ENCODE results near the gene MON1B. TPM values are rescaled to one million over a fixed set of nuclear protein-coding genes. Genes with fewer than 3 reads are reported as not detected.

MON1B gene
- total and polyA plus RNA-seq, 9 of the 15 experiments (the other 6 are each of a cell fraction or from before 2014, with no cell fraction given) = 5.0 to 66.0 (median 12.6) TPM

- peak; percentile 80 for TF ChIP-seq SOX6 (IDR thresholded peaks at IDR 0.05)
- no peak for TF ChIP-seq ZNF121 (CRISPR knock-in tag; conservative IDR thresholded peaks at IDR 0.05)
- TF ChIP-seq MIER1 (IDR thresholded peaks at IDR 0.05; ENCODE audit: low read depth) = no peak
- TF ChIP-seq ZNF589 (CRISPR knock-in tag; IDR thresholded peaks at IDR 0.05; ENCODE audit: low read depth) = peak; percentile 90
- peak; percentile 66 for TF ChIP-seq SMAD4 (CRISPR knock-in tag; conservative IDR thresholded peaks at IDR 0.05)
- no peak for TF ChIP-seq ZNF551 (CRISPR knock-in tag; IDR thresholded peaks at IDR 0.05)
- TF ChIP-seq STAT5A (IDR thresholded peaks at IDR 0.05; ENCODE audit: borderline replicate concordance, low read length) = peak; percentile 35; the same call in 1 of the 2 replicates
- peak; percentile 51; the same call in 1 of the 2 replicates for TF ChIP-seq ZNF766 (CRISPR knock-in tag; conservative IDR thresholded peaks at IDR 0.05)
- TF ChIP-seq KLF16 (IDR thresholded peaks at IDR 0.05) = peak; percentile 66; the same call in 1 of the 2 replicates
- TF ChIP-seq RBM25 (IDR thresholded peaks at IDR 0.05; ENCODE audit: low read depth, low read length, severe bottlenecking) = no peak
- TF ChIP-seq HES1 (IDR thresholded peaks at IDR 0.05; ENCODE audit: low read depth) = peak; percentile 59
- TF ChIP-seq MTA2 (IDR thresholded peaks at IDR 0.05; ENCODE audit: low read depth) = 0 out of 2 replicates have a peak, but pooled peaks have one; percentile 20
- TF ChIP-seq HDAC2 (IDR thresholded peaks at IDR 0.05) = peak; percentile 64; the same call in 1 of the 2 replicates
- peak; percentile 74 to 75; a peak in 3 of 4 replicates for TF ChIP-seq KDM1A (IDR thresholded peaks at IDR 0.05)
- TF ChIP-seq ATF3 (IDR thresholded peaks at IDR 0.05) = peak; percentile 85
- no peak for TF ChIP-seq ATF3 (CRISPR knock-in tag; conservative IDR thresholded peaks at IDR 0.05)
- no peak for TF ChIP-seq ZNF280A (IDR thresholded peaks at IDR 0.05; ENCODE audit: low read depth, partially characterized antibody)
- no peak; the same call in 1 of the 2 replicates for TF ChIP-seq CEBPG (CRISPR knock-in tag; IDR thresholded peaks at IDR 0.05)
- peak in 1 of 2 experiments; percentile 83; a peak in 2 of 4 replicates for TF ChIP-seq CEBPG (tag; conservative IDR thresholded peaks at IDR 0.05 in 1 of 2, IDR thresholded peaks at IDR 0.05 in 1 of 2)
- no peak for TF ChIP-seq TAF1 (IDR thresholded peaks at IDR 0.05; ENCODE audit: control insufficient read depth, extremely low read depth, insufficient read depth, low read length, severe bottlenecking)
- TF ChIP-seq NFXL1 (CRISPR knock-in tag; IDR thresholded peaks at IDR 0.05) = no peak
- no peak for TF ChIP-seq TGIF2 (CRISPR knock-in tag; IDR thresholded peaks at IDR 0.05)
- peak; percentile 61 for TF ChIP-seq CBFA2T2 (conservative IDR thresholded peaks at IDR 0.05)
- TF ChIP-seq TEAD1 (CRISPR knock-in tag; IDR thresholded peaks at IDR 0.05) = 0 out of 4 replicates have a peak, but pooled peaks of 1 of the 2 experiments have one; percentile 12
- no peak for TF ChIP-seq ZNF76 (CRISPR knock-in tag; IDR thresholded peaks at IDR 0.05; ENCODE audit: borderline replicate concordance)
- TF ChIP-seq FOXM1 (IDR thresholded peaks at IDR 0.05; ENCODE audit: low read depth) = peak; percentile 59; the same call in 1 of the 2 replicates
- no peak for TF ChIP-seq FOXM1 (CRISPR knock-in tag; IDR thresholded peaks at IDR 0.05; ENCODE audit: low read depth)
- peak; percentile 89 for TF ChIP-seq TAL1 (IDR thresholded peaks at IDR 0.05)
- no peak for TF ChIP-seq MEF2A (IDR thresholded peaks at IDR 0.05; ENCODE audit: control insufficient read depth, low read depth, low read length)
- TF ChIP-seq DMBX1 (CRISPR knock-in tag; IDR thresholded peaks at IDR 0.05; ENCODE audit: borderline replicate concordance) = no peak
Measured at GRCh38 chr16:77231047-77231446, 40.1 kb downstream of the MON1B start (continued).

Measured in K562 (cell line).